Neural cell (in vitro differentiated cells): Measurements from ENCODE around the gene TANGO6. TPM values are rescaled to one million over a fixed set of nuclear protein-coding genes. Genes with fewer than 3 reads are reported as not detected.

Experiments
- H2AFZ ChIP-seq: fragments of 200-600, 300-800 bp; sonication (generic), shearing (Covaris generic); 2 replicates; pipeline ENCODE4 v1.6.0; 2014; ENCODE audit warnings: low read depth, mild to moderate bottlenecking, antibody characterized with exemption, low read length, moderate library complexity
- H3F3A ChIP-seq: fragments of 200-600 bp; shearing (Covaris generic); 2 replicates; pipeline ENCODE4 v1.6.1; 2016; ENCODE audit warnings: mild to moderate bottlenecking, moderate library complexity, mixed read lengths, antibody characterized with exemption, low read length; ENCODE audit not compliant: insufficient read depth, poor library complexity, severe bottlenecking
- H3K27ac ChIP-seq: fragments of 200-600, 300-800 bp; sonication (generic), shearing (Covaris generic); 2 replicates; pipeline ENCODE4 v1.5.1; 2014; ENCODE audit warnings: mild to moderate bottlenecking, low read length, moderate library complexity
- H3K27me3 ChIP-seq: fragments of 300-800, 200-600 bp; sonication (generic), shearing (Covaris generic); 2 replicates; pipeline ENCODE4 v1.6.0; 2014; ENCODE audit warnings: mild to moderate bottlenecking, low read depth, low read length, moderate library complexity; ENCODE audit not compliant: insufficient read depth
- H3K36me3 ChIP-seq: fragments of 300-800, 200-600 bp; sonication (generic), shearing (Covaris generic); 2 replicates; pipeline ENCODE4 v1.5.1; 2014; ENCODE audit warnings: mild to moderate bottlenecking, antibody characterized with exemption, low read length, moderate library complexity; ENCODE audit not compliant: insufficient read depth
- H3K4me2 ChIP-seq: fragments of 300-800, 200-600 bp; sonication (generic), shearing (Covaris generic); 2 replicates; pipeline ENCODE4 v1.6.0; 2014; ENCODE audit warnings: mild to moderate bottlenecking, low read length
- H3K4me3 ChIP-seq: fragments of 300-800, 200-600 bp; sonication (generic), shearing (Covaris generic); 2 replicates; pipeline ENCODE4 v1.5.1; 2014; ENCODE audit warnings: mild to moderate bottlenecking, low read length, moderate library complexity
- H3K79me2 ChIP-seq: fragments of 200-600 bp; shearing (Covaris generic); replicated peaks from 2 replicates; pipeline ENCODE4 v1.6.0; 2014; ENCODE audit warnings: mild to moderate bottlenecking, low read length, moderate library complexity; ENCODE audit not compliant: insufficient read depth
- H3K9ac ChIP-seq: fragments of 300-800, 200-600 bp; sonication (generic), shearing (Covaris generic); 2 replicates; pipeline ENCODE4 v1.6.1; 2016; ENCODE audit warnings: mild to moderate bottlenecking, low read length, mixed read lengths
- H3K9me2 ChIP-seq: fragments of 200-600 bp; shearing (Covaris generic); 2 replicates; pipeline ENCODE4 v1.6.1; 2016; ENCODE audit warnings: mild to moderate bottlenecking, low read length, mixed read lengths; ENCODE audit not compliant: insufficient read depth
- H3K9me3 ChIP-seq: fragments of 200-600, 300-800 bp; sonication (generic), shearing (Covaris generic); 2 replicates; pipeline ENCODE4 v1.6.1; 2016; ENCODE audit warnings: mild to moderate bottlenecking, mixed run types, low read length, moderate library complexity, mixed read lengths
- H4K20me1 ChIP-seq: fragments of 200-600 bp; shearing (Covaris generic); 2 replicates; pipeline ENCODE4 v1.6.1; 2016; ENCODE audit warnings: mild to moderate bottlenecking, mixed run types; ENCODE audit not compliant: insufficient read depth
- EP300 ChIP-seq: fragments of 450-650 bp; conservative IDR thresholded peaks from 2 replicates; pipeline ENCODE4 v1.6.1; 2014; ENCODE audit warnings: antibody characterized with exemption, mild to moderate bottlenecking, moderate library complexity; ENCODE audit not compliant: poor library complexity, severe bottlenecking
- EZH2 ChIP-seq: fragments of 200-600, 300-800 bp; shearing (Covaris generic), sonication (generic); IDR thresholded peaks from 2 replicates; pipeline ENCODE4 v1.6.1; 2014; ENCODE audit warnings: antibody characterized with exemption, low read length, borderline replicate concordance, mild to moderate bottlenecking; ENCODE audit not compliant: insufficient read depth, poor library complexity, severe bottlenecking
- MXI1 ChIP-seq: fragments of 450-650 bp; conservative IDR thresholded peaks from 2 replicates; pipeline ENCODE4 v1.6.1; 2014; ENCODE audit warnings: antibody characterized with exemption, mild to moderate bottlenecking; ENCODE audit not compliant: poor library complexity, severe bottlenecking
- POLR2AphosphoS5 ChIP-seq: IDR thresholded peaks from 2 replicates; pipeline ENCODE4 v1.6.1; 2012
- RAD21 ChIP-seq: fragments of 450-650 bp; conservative IDR thresholded peaks from 2 replicates; pipeline ENCODE4 v1.6.1; 2014; ENCODE audit warnings: antibody characterized with exemption, mild to moderate bottlenecking, moderate library complexity
- REST ChIP-seq: IDR thresholded peaks from 2 replicates; pipeline ENCODE4 v1.6.1; 2012; ENCODE audit warnings: borderline replicate concordance
- SMC3 ChIP-seq: fragments of 450-650 bp; conservative IDR thresholded peaks from 2 replicates; pipeline ENCODE4 v1.6.1; 2014; ENCODE audit warnings: antibody characterized with exemption, mild to moderate bottlenecking, moderate library complexity; ENCODE audit not compliant: poor library complexity
- TAF1 ChIP-seq: IDR thresholded peaks from 2 replicates; pipeline ENCODE4 v1.6.1; 2012; ENCODE audit warnings: low read depth
- polyA plus RNA-seq: library from polyadenylated mRNA; depleted of rRNA; stranded (reverse); fragments of >200 nt; gene quantifications from 2 replicates; pipeline ENCODE4 v1.2.3, GENCODE V29; 2014
- TF ChIP-seq, protein P1 (sequence below): fragments of 450-650 bp; IDR thresholded peaks from 2 replicates; pipeline ENCODE4 v1.5.1; 2014; ENCODE audit warnings: antibody characterized with exemption, mild to moderate bottlenecking, moderate library complexity; ENCODE audit not compliant: poor library complexity, severe bottlenecking

The TANGO6 gene
- polyA plus RNA-seq, 1 donor from 2014 or later = 9.5 TPM

GRCh38 chr16:69048328-69049120 is 205.2 kb downstream of the TANGO6 start:
- Histone ChIP-seq H3K4me2 (no peak overlapping the region), H3K9me3 (no peaks in the 10 kb centered on the region), H3K79me2 (no peaks in the 10 kb centered on the region), H3K27me3 (no peaks in the 10 kb centered on the region), H2AFZ (no peak overlapping the region), H3F3A (no peaks in the 10 kb centered on the region), H3K9ac (no peak overlapping the region), H4K20me1 (no peaks in the 10 kb centered on the region), H3K27ac (no peak overlapping the region), H3K36me3 (no peaks in the 10 kb centered on the region), H3K4me3 (no peak overlapping the region), H3K9me2 (no peaks in the 10 kb centered on the region)
- TF ChIP-seq MXI1 (no peak), POLR2AphosphoS5 (no peak), REST (no peak), RAD21 (no peak), EZH2 (no peak), EP300 (no peak), TAF1 (no peak), SMC3 (no peak)
- TF ChIP-seq, protein P1, sequence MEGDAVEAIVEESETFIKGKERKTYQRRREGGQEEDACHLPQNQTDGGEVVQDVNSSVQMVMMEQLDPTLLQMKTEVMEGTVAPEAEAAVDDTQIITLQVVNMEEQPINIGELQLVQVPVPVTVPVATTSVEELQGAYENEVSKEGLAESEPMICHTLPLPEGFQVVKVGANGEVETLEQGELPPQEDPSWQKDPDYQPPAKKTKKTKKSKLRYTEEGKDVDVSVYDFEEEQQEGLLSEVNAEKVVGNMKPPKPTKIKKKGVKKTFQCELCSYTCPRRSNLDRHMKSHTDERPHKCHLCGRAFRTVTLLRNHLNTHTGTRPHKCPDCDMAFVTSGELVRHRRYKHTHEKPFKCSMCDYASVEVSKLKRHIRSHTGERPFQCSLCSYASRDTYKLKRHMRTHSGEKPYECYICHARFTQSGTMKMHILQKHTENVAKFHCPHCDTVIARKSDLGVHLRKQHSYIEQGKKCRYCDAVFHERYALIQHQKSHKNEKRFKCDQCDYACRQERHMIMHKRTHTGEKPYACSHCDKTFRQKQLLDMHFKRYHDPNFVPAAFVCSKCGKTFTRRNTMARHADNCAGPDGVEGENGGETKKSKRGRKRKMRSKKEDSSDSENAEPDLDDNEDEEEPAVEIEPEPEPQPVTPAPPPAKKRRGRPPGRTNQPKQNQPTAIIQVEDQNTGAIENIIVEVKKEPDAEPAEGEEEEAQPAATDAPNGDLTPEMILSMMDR = no peak

GRCh38 chr16:69049146-69049545 is 205.8 kb downstream of the TANGO6 start:
- Histone ChIP-seq H3F3A (no peaks in the 10 kb centered on the region), H3K4me3 (no peak overlapping the region), H3K36me3 (no peaks in the 10 kb centered on the region), H4K20me1 (no peaks in the 10 kb centered on the region), H3K27me3 (no peaks in the 10 kb centered on the region), H3K4me2 (no peak overlapping the region), H3K79me2 (no peaks in the 10 kb centered on the region), H2AFZ (no peak overlapping the region), H3K27ac (no peak overlapping the region), H3K9ac (no peak overlapping the region), H3K9me3 (no peaks in the 10 kb centered on the region), H3K9me2 (no peaks in the 10 kb centered on the region)
- TF ChIP-seq SMC3 = no peak
